ENCODE results near the gene LYRM1. TPM values are rescaled to one million over a fixed set of nuclear protein-coding genes. Genes with fewer than 3 reads are reported as not detected.
"Not testable (repeated sequence)": the region's sequence is repeated elsewhere in the genome, so short reads cannot be mapped to it uniquely, and the experiment has no call there.

LYRM1 gene
- total RNA-seq = 42.0 TPM
- long read RNA-seq, transcript LYRM1-204 (4 exons, 1,558 nt) = minor isoform, 25 of 169 reads
- long read RNA-seq, transcript LYRM1-208 (4 exons, 460 nt) = major isoform, 88 of 169 reads
- long read RNA-seq, transcript LYRM1-201 (5 exons, 1,626 nt) = minor isoform, 7 of 169 reads
- long read RNA-seq, partial matches to known transcripts = 7 of 169 reads
- long read RNA-seq, other reads (novel, unspliced or antisense) = 37 of 169 reads

GRCh38 chr16:20900299-20901067 is at the start of gene LYRM1, which contains the start of gene DCUN1D3:
Gene LYRM1, plus strand, starts transcription at chr16:20900771. Its CDS starts 14,785 bp downstream, at chr16:20915556.
Gene DCUN1D3, minus strand, starts transcription at chr16:20900358. Its CDS starts 37,820 bp downstream, at chr16:20862538.
- peak; percentile 98 for DNase-seq (ENCODE audit: low spot score)

GRCh38 chr16:20850981-20851380 is 49.6 kb upstream of the LYRM1 start:
- DNase-seq (ENCODE audit: low spot score) = no peak

GRCh38 chr16:20851601-20852000 is 49.0 kb upstream of the LYRM1 start:
- no peak for DNase-seq (ENCODE audit: low spot score)

DNA sequence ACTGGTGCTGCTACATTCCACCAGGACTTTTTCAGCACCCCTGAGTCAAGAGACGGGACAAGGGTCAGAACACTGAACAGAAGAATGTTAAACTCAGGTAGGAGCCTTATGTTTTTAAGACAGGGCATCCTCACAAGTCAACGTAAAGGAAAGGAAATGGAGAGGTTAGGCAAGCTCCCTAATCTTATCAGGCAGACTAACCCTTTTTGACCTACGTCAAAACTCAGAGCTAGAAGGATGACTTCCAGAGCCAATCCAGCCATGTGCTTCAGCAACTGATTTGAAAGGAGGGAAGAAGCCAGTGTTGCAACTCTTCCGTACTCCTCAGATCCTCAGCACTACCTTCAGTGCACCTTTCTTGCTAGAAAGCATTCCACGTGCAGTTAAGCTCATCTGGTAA is 47.4 kb upstream of the LYRM1 start:
- DNase-seq (ENCODE audit: low spot score) = no peak

DNA sequence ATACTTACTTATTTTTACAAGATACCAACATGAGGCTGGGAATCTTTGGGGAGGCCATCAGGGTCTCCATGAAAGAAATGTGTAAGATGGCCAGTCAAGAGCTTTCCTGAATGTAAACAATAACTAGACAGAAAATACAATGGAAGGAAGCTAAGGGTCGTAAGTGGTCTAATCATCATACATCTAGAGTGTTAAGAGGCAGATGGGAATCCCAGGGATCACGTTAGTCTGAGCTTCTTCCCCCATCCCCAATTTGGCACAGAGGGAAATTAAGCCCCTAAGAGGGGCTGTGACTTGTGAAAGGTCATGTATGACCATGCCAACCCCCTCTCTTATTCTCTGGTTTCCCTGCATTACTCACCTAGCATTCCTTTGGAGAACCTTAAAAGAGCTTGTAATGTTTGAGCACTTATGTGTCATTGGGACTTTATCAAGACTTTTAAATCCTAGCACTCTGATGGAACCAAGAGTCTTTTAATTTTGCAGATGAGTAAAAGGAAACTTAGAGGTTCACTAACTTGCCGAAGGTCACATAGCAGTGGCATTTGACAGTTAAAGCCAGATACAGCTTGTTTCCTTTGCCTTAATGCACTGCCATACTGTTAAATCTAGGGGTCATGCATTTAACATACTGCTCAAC is 46.5 kb upstream of the LYRM1 start:
- DNase-seq (ENCODE audit: low spot score) = no peak

DNA sequence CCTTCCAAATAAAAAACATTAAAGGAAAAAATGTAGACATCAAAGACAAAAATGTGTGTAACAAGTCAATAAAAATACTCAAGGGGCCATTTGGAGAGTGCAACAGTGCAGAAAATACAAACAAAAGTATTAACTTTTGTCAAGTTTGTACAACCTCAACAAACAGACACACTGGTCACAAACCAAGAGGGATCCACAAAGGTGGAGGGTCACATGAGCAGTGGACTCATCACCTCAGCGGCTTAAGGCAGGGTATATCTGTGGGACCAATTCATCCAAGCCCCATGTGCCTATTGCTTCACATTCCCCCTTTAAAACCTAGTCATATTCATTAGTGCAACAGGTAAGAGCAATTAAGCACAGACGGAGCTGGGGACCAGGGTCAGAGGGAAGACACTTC is 45.6 kb upstream of the LYRM1 start:
- no peak for DNase-seq (ENCODE audit: low spot score)

- no peak for DNase-seq (ENCODE audit: low spot score)
Observed at GRCh38 chr16:20857281-20857680, 43.3 kb upstream of the LYRM1 start.

- DNase-seq (ENCODE audit: low spot score) = no peak
Observed at GRCh38 chr16:20859229-20859628, 41.3 kb upstream of the LYRM1 start.

- DNase-seq (ENCODE audit: low spot score) = no peak
Observed at GRCh38 chr16:20859699-20860098, 40.9 kb upstream of the LYRM1 start.

GRCh38 chr16:20860361-20860760 is 40.2 kb upstream of the LYRM1 start:
- no peak for DNase-seq (ENCODE audit: low spot score)

GRCh38 chr16:20860995-20861394 is 39.6 kb upstream of the LYRM1 start:
- DNase-seq (ENCODE audit: low spot score) = not testable (repeated sequence)

- no peak for DNase-seq (ENCODE audit: low spot score)
Observed at GRCh38 chr16:20862162-20862960, 38.2 kb upstream of the LYRM1 start.

DNA sequence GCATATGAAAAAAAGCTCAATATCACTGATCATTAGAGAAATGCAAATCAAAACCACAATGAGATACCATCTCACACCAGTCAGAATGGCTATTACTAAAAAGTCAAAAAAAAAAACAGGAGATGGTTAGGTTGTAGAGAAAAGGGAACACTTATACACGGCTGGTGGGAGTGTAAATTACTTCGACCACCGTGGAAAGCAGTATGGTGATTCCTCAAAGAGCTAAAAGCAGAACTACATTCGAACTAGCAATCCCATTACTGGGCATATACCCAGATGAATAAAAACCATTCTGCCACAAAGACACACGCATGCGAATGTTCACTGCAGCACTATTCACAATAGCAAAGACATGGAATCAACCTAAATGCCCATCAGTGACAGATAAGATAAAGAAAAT is 36.2 kb upstream of the LYRM1 start:
- DNase-seq (ENCODE audit: low spot score) = not testable (repeated sequence)

DNA sequence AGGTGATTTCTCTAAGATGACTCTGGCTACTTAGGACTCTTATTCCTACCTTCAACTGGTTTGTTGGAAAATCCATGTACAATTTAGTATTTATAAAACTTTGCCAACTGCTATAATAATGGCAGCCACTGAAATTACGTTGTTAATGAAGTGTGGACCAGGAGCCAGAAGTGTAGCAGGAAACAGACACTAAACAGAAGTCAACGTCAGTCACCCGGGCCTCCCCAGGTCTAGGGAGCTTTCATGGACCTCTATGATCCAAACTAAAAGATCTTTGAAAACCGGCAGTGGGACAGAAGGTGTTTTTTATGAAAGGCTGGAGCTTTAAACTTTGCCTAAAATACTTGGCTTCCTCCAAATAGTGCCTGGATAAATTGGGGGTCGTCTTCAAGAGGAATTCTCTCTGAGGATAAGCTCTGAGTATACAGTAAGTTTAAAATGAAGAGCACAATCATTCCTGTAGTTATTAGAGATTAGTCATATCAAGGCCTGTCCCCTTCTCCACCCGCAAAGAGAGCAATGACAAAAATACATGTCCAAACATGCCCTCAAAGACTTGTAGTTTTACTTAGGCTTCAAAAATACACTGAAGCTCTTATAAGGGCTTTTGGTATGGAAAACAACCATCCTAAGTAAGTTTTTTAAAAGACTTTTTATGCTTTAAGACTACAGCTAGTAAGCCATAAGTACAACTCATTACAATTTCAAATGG is 35.0 kb upstream of the LYRM1 start:
- DNase-seq (ENCODE audit: low spot score) = no peak

DNA sequence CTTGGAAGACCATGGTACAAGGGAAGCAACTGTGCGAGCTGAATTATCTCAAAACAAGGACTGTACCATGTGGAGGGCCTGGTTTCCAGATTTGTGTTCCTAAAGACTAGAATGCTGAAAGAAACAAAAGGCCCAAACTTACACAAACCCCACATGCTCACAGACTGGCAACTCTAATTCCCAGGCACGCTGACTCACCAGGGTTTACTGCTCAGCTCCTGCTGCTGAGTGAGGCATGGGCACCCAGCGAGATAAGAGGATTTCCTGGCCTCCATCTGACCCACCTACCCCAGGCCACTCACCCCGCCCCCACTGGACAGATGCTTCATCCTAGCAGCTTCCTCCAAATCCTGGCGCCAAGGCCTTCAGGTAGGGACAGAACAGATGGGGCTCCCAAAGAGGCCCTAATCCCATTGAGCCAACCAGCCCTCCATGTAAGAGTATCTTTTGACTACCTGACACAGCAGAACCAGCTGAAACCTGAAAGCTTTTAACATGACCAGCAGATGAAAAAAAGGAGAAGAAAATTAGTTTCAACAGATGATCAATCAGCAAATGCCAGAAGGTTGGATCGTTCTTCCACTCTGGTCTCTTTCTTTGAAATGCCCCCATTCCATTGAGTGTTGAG is 34.3 kb upstream of the LYRM1 start:
- no peak for DNase-seq (ENCODE audit: low spot score)

GRCh38 chr16:20866801-20867200 is 33.8 kb upstream of the LYRM1 start:
- no peak for DNase-seq (ENCODE audit: low spot score)

- DNase-seq (ENCODE audit: low spot score) = no peak
Observed at GRCh38 chr16:20867585-20867984, 33.0 kb upstream of the LYRM1 start.

DNA sequence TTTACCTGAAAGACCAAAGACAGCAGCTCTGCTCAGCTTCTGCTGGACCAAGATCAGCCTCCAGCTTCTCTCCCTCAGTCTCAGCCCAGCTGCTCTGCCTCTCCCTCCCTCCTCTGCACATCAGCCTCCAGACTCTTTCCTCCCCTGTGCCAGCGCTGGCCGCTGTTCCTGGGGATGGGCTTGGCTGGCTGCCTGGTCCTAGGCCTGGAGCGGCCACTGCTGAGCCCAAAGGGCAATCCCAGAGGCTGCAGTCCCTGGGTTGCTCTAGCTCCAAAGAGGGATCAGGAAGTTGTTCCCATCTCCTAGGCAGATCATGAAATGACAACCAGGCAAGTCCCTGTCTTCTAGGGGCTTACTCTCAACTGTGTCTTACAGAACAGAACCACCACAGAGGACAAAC is 31.7 kb upstream of the LYRM1 start:
- DNase-seq (ENCODE audit: low spot score) = peak; percentile 93

DNA sequence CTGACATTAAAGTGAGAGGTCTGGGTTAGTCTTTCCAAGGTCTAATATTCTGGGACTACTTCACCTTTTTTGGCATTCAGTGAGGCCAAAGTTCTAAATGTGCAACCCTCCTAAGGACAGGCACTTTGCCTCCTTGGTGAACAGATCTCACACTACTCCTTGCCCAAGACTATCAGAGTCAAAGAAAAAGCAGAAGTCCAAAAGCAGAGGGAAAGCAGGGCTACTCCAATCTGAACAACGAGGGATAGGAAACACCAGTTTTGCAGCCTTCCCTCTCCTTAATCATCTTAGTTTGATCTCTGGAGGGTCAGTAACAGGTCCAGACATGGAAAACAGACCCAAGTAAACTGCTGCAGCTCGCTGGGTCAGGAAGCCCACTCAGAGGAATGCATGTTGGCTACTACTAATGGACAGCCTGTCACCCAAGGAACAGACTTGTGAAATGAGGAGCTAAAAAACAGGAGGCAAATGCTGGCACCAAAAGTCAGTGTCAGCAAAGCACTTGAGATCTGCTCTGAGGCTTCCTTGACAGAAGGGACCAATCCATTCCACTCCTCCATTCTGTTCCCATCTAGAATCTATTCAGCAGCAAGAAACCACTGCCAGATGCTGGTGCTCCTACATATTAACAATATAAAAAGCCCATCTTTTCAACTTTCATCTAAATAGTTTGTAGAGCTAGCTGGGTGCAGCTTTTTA is 30.3 kb upstream of the LYRM1 start:
- no peak for DNase-seq (ENCODE audit: low spot score)

- no peak for DNase-seq (ENCODE audit: low spot score)
Observed at GRCh38 chr16:20871258-20871657, 29.3 kb upstream of the LYRM1 start.

Data from mesenteric fat pad (tissue), 1 donor.